Erythroblast (primary cell): Measurements from ENCODE around the gene UQCR11.
A peak's percentile ranks its signal among the peaks of the same experiment; 100 is the strongest.

Experiments used
- DNase-seq, 2 experiments: peaks; one replicate each; lab custom pipeline; 2025; lab: John Stamatoyannopoulos, UW
- GATA1 ChIP-seq: IDR thresholded peaks from 2 replicates; pipeline ENCODE4 v1.6.1; 2011; ENCODE audit warnings: low read depth, mild to moderate bottlenecking, control low read depth, low read length, moderate library complexity
- POLR2A ChIP-seq: IDR thresholded peaks from 2 replicates; pipeline ENCODE4 v1.6.1; 2011; ENCODE audit warnings: mild to moderate bottlenecking, low read length

Gene UQCR11

DNA sequence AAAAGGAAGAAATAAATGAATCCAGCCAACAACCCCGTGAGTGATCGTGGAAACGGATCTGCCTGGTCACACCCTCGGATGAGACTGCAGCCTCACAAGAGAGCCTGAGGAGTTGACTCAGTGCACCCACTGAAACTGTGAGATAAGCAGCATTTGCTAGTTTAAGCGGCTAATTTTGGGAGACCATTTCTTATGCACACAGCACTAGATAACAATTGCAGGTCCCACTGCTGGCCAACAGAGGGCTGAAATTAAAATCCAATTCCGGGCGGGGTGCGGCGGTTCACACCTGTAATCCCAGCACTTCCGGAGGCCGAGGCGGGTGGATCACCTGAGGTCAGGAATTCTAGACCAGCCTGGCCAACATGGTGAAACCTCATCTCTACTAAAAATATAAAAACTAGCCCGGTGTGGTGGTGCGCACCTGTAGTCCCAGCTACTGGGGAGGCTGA, 3.6 kb downstream of the UQCR11 start:
- TF ChIP-seq POLR2A (peak; percentile 34), GATA1 (no peak)
- peak; percentile 72 to 80 for DNase-seq

DNA sequence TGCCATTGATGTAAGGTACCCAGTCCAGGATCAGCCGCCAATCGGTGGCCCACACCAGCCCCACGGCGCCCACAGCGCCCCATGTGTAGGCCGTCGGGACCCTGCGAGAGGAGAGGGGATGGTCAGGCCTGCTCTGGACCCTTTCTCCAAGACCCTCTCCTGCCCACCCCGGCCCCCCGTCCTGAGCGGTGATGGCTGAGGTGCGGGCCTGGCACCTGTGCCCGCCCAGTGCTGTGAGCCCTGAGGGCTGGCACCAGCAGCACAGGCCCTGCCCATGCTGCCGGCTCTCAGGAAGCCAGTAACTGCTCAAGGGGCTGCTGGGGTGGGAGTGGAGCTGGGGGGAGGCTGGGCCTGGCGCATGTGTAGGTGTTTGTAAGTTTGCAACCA, 5.8 kb downstream of the UQCR11 start:
- TF ChIP-seq GATA1: no peak
- no peak for DNase-seq

DNA sequence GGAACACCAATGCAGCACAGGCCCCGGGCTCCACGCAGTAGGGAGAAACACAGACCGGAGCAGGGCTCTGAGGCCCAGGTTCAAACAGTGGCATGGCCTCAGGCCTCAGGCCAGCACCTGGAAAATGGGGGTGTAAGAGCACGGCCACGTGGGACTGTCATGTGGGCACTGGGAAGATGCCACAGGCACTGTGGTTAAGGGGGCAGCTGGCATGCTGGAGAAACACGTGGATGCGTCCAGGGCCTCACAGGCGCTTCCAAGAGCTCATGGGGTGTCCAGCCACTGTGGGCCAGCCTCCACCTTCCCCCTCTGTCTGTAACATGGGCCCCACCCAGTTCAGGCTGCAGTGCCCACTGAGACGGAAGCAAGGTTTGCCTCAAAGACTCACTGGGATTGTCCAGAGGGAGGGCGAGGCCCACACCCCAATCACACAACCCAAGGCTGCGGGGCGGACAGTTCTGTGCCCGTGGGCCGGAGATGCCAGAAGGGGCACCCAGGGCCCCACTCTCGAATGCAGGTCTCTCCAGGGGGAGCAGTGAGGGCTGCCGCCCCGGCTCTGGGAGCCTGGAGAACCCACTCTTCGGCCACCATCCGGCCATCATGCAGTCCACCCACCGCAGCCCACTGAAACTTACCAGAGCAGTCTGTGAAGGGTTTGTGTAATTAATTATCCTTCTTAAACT, 6.3 kb downstream of the UQCR11 start:
- DNase-seq: no peak
- TF ChIP-seq GATA1 (no peak), POLR2A (no peak)

- TF ChIP-seq POLR2A: no peak
- no peak for TF ChIP-seq GATA1
- no peak for DNase-seq
Measured at GRCh38 chr19:1593501-1593772, 11.8 kb downstream of the UQCR11 start.

DNA sequence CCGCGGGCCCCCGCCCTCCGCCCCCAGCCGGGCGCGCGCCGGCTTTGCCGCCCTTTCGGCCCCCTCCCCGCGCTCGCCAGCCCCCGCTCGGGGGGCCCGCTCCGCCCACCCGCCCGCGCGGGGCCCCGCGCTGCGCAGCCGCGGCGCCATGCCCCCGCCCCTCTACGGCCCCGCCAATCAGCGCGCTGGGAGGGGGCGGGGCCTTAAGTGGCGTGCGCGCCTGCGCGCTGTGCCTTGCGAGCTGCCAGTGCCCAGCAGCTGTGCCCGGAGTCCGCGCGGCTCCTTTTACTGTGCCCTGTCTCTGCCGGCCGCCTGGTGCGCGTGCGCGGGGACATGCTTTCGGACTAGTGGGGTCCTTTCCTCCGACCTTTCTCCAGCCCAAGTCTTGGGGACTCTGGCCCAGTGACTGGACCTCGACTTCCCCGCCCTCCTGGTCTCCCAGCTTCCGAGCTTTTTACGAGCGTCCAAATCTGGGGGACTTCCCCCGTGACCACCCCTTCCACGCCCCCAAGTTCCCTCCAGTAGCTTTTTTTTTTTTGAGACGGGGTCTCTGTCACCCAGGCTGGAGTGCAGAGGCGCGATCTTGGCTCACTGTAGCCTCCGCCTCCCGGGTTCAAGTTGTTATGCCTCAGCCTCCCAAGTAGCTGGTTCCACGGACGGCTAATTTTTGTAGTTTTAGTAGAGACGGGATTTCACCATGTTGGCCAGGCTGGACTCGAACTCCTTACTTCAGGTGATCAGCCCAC, 12.3 kb downstream of the UQCR11 start, which contains the start of gene MBD3:
MBD3 (minus strand) TSS at position 111 of the 746 bp plus-strand sequence. CDS start 234 bp downstream, outside the sequence.
- TF ChIP-seq GATA1 (no peak), POLR2A (peak; percentile 67)
- DNase-seq: peak; percentile 95 to 97

GRCh38 chr19:1592024-1592754, 13.1 kb downstream of the UQCR11 start:
- TF ChIP-seq GATA1 (no peak), POLR2A (peak; percentile 77)
- DNase-seq: peak; percentile 95 to 96

DNA sequence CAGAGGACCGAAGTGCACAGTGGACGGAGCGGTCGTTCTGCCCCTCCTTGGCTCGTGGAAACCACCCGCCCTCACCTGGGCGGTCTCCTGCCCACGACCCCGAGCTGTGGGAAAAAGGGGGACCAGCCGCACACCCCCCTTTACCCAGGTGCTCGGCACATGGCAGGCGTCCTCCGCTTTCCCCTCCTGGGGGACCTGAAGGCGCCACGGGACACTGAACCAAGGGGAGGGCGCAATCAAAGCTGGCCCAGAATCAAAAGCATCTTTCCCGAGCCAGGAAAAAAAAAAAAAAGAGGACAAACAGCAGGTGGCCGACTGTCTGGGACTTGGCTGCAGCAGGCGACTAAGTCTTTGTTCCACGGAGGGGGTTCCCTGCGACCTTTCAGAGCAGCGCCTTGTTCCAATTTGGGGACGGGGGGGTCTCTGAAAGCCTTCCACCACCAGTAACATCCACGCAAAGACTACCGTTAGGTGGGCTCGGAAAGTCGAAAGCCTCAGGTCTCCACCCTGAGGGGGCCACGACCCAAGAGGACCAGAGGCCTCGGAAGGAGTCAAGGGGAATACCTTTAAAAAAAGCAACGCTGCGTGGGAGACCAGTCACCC, 13.7 kb downstream of the UQCR11 start:
- DNase-seq: no peak
- TF ChIP-seq GATA1: no peak
- TF ChIP-seq POLR2A: no peak

DNA sequence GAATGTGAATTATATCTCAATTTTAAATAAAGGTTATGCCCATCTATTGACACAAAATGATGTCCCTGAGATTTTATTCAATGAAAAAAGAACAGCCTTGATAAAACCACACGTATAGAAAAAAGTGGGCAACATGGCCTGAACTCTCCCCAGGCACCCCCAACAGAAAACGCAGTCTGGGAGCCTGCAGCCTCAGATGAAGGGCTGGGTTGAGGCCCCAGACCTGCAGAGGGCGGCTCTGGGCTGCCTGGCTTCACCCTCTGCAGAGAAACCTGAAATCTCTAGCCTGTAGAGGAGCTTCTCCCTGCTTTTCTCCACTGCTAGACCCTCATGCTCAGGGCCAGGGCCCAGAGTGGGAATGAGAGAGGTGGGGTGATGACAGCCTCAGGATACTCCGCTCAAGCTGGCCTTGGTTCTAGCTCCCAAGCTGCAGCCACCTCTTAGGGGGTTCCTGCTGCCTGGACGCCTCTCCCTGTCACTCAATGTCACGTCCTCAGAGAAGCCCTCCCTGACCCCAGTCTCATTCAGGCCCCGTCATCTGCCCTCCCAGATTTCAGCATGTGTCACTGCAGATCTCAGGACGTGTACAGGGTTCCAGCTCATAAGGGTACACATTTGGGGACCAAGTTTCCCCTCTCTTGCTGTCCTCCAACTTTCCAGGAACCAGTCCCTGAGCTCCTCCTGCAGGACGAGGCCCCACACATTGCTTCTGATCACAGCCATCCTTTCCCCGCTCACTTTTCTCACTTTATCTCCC, 14.4 kb downstream of the UQCR11 start:
- DNase-seq: peak; percentile 61

GRCh38 chr19:1587872-1588271, 17.4 kb downstream of the UQCR11 start:
- no peak for DNase-seq
- TF ChIP-seq GATA1: no peak
- no peak for TF ChIP-seq POLR2A

More for the DNA sequence above, 14.4 kb downstream of the UQCR11 start:
- no peak for TF ChIP-seq GATA1
- peak; percentile 7 for TF ChIP-seq POLR2A

DNA sequence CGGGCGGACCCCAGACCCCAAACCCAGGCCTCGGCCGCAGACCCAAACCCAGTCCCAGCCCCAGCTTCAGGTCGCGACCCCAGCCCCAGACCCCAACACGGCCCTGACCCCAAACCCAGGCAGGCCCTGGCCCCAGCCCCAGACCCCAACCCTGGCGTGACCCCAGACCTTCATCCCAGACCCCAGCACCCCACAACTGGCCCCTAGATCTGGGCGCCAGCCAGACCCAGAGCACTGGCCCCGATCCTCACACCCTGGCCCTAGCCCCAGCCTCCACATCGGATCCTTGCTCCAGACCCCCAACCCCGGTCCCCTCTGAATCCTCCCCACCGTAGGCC, 20.1 kb downstream of the UQCR11 start:
- no peak for DNase-seq
- TF ChIP-seq GATA1 (no peak), POLR2A (no peak)

- no peak for TF ChIP-seq GATA1
- TF ChIP-seq POLR2A: no peak
- no peak for DNase-seq
Measured at GRCh38 chr19:1584500-1585242, 20.6 kb downstream of the UQCR11 start.

- DNase-seq: no peak
- no peak for TF ChIP-seq GATA1
- no peak for TF ChIP-seq POLR2A
Measured at GRCh38 chr19:1582201-1582600, 23.1 kb downstream of the UQCR11 start.

DNA sequence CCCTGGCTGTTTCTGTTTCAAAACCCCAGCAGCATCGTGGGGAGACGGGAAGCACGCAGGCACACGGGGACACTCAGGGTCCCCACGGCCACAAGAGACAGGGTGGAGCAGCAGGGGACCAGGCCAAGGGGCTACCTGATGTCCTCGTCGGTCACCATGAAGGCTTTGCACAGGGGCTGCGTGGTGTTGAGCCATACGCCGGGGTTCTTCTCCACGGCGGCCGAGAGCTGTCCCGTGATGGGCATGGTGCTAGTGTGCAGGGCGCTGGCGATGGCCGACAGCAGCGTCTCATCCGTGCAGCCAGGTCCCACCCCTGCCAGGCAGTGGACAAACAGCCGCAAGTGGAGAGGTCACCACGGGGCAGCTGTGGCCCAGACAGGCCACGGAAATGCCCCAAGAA, 24.3 kb downstream of the UQCR11 start:
- DNase-seq: no peak
- TF ChIP-seq POLR2A (no peak), GATA1 (no peak)

DNA sequence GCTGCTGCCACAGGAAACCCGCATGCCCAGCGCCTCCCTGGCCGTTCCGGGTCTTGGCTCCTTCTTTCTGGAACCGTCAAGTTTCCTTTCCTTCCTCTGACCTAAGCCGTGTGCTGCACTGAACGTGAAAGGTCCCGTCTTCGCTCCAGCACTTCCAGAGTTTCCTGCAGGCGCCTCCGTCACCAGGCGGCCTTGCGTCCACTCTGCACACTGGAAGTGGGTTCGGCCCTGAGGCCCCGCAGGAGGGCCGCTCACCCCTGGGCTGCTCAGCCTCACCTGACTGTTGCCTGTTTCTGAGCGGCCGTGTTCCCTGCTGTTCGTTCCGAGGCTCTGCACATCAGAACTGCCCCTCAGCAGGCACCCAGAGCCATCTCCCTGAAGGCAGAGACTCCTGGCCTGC, 24.9 kb downstream of the UQCR11 start:
- DNase-seq: no peak
- TF ChIP-seq POLR2A (no peak), GATA1 (no peak)
